Placental pericyte (primary cell): ENCODE results near the gene TRABD2B. TPM values are rescaled to one million over a fixed set of nuclear protein-coding genes. Genes with fewer than 3 reads are reported as not detected.

Experiments
- total RNA-seq: library from RNA; depleted of rRNA; stranded (reverse); fragments of >200 nt; gene quantifications from 2 replicates; pipeline ENCODE4 v1.2.3, GENCODE V29; 2012

The TRABD2B gene
- not detected in 2 replicates for total RNA-seq

GRCh38 chr1:47997289-47998200 is at the start of gene TRABD2B:
TRABD2B (minus strand) TSS chr1:47997385.

Other genes with a start within 250 kb of the TRABD2B start
- not detected in 2 replicates for gene SLC5A9, start 225.3 kb upstream of the TRABD2B start, total RNA-seq